A549 treated with AZD2906 at 1 μM for 4 hours (cell line): ENCODE data around the gene PTPRR. TPM values are rescaled to one million over a fixed set of nuclear protein-coding genes. Genes with fewer than 3 reads are reported as not detected.

ENCODE experiments used
- total RNA-seq: library from RNA; stranded (reverse); fragments of 200-300 nt; extraction: Qiagen RNA extraction; gene quantifications from 5 replicates; pipeline ENCODE4 v1.2.3, GENCODE V29; 2022

Gene PTPRR
- 0.09 to 0.33 TPM (median 0.17 TPM) in 5 replicates for total RNA-seq

GRCh38 chr12:70920251-70920851 is at the start of gene PTPRR:
Gene PTPRR, minus strand, starts transcription at chr12:70920738. Its CDS starts 348 bp downstream, at chr12:70920390.

GRCh38 chr12:70637303-70638085 is 283.0 kb downstream of the PTPRR start, which contains the start of gene PTPRB:
Gene PTPRB, minus strand, starts transcription at chr12:70637429. Its CDS starts 34 bp downstream, at chr12:70637395.

Other genes starting within 250 kb of the PTPRR start
- 0.08 to 0.22 TPM (median 0.17 TPM) in 4 of 5 replicates, not detected in the other for gene TSPAN8, start 237.3 kb upstream of the PTPRR start, total RNA-seq